DMS53 treated with DMSO at 0.1 percent for 48 hours (cell line): ENCODE results near the gene RBMS3.

Source experiments
- DNase-seq: peaks from one replicate; lab custom pipeline; 2025; ENCODE audit not compliant: unreplicated experiment; lab: John Stamatoyannopoulos, UW

RBMS3 gene

DNA sequence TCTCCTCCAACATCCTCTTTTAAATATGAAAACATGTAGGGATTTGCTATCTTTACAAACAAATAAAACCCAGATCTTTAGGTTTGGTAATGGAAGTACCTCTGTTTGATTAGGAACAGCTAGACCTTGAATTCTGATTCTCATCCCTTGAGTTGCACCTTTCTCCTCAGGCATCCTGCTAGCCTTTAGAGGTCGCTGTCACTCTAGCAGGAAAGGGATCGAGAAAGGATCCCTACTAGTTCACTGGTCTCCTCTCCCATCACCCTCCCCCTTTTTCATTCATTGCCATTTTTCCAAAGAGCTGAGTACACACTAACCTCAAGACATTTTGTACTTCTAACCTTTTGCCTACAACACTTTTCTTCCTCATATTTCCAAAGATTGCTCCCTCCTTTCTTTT, 569.8 kb downstream of the RBMS3 start:
- no peak for DNase-seq

DNA sequence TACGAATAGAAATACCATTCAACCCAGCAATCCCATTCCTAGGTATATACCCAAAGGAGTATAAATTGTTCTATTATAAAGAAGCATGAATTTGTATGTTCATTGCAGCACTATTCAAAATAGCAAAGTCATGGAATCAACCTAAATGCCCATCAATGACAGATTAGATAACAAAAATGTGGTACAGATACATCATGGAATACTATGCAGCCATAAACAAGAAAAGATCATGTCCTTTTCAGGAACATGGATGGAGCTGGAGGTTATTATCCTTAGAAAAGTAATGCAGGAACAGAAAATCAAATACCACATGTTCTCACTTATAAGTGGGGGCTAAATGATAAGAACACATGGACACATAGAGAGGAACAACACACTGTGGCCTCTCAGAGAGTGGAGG, 571.9 kb downstream of the RBMS3 start:
- DNase-seq = no peak

DNA sequence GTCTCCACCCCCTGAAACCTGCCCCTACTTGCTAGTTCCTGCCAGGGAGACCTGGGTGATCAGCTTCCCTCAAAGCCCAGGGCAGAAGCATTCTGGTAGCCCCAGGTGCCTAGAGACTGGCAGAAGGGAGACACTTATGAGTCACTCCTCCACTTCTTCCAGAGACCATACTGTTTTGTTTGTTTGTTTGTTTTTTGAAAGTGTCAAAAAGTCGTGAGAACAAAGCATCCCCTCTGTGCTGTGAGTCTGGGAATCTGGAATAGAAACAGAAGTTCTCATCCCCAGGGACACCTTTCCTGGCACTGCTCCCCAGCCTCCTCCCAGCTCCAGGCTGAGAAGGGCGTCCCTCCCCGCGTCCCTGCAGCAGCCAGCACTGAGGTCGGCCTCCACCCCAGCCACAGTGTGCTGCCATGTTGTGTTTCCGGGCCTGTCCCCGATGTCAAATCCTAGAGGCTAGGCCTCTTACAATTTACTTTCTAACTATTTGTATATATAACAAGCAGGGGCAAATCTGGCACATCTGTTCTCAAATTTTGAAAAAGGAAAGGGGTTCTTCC, 573.0 kb downstream of the RBMS3 start:
- DNase-seq = peak; percentile 2

DNA sequence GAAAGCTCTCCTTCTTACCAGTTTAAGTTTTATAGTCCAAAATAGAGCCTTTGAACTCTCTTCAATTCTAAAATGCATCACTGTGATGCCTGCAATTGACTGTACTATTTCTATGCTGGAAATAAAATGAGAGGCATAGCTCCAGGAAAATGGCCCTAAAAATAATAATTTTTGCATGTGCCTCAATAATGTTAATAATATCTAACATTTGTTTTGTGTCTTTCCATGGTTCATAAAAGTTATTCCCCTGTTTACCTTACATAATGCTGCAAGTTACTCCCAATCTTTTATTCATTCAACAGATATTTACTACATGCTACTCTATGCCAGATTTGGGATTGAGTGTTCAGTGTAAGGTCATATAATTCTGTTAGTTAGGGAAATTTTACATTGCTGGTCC, 574.0 kb downstream of the RBMS3 start:
- no peak for DNase-seq

DNA sequence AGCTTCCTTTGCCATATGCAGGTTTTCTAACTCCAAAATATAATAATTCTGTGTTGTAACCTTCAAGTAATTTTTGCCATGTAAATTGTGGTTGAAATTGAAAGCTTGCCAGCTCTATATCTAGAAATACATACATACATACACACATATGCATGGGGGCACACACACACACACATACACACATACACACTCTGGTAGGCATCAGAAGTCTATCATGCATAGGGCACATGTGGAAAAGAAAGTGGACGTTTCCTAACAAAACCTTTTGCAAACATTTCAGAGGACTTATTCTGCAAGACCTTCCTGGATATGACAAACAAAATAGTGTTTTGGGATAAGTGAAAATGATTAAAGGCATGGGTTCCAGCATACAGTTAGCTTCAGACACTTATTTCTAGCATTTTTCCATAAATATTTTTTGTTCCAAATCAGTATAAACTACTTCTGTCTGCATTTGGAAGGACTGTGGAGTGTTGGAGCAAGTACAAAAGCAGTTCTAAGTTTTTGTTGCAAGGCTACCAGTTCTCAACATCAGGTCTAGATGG, 578.9 kb downstream of the RBMS3 start:
- DNase-seq = no peak

DNA sequence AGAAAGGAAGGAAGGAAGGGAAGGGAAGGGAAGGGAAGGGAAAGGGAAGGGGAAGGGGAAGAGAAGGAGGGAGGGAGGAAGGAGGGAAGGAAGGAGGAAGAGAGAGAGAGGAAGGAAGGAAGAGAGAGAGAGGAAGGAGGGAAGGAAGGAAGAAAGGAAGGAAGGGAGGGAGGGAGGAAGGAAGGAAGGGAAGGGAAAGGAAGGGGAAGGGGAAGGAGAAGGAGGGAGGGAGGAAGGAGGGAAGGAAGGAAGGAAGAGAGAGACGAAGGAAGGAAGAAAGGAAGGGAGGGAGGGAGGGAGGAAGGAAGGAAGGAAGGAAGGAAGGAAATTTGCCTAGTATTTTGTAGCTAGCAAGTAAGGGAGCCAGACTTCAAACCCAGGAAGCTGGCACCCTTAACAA, 583.9 kb downstream of the RBMS3 start:
- DNase-seq = no peak

DNA sequence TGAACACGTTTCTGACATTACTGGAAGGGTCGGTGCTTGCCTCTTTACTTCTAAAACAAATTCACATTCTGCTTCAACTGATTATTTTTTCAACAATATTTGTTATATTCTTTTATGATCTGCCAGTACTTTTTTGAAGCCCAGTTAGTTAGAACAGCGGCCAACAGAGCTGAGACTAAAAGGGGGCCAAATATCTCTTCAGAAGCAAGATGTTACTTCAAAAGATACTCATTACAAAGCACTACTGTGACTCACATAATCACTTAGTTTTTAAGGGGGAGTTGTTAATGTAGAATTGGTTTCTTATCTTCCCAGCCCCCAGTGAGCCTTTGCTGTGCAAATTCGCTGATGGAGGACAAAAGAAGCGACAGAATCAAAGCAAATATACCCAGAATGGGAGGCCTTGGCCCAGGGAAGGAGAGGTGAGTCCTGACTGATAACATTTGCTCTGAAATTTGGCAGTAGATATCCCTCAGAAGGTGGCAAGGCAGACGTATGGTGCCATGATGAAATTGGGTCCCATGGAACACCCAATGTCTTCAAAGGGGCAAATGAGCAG, 587.8 kb downstream of the RBMS3 start:
- DNase-seq = no peak

DNA sequence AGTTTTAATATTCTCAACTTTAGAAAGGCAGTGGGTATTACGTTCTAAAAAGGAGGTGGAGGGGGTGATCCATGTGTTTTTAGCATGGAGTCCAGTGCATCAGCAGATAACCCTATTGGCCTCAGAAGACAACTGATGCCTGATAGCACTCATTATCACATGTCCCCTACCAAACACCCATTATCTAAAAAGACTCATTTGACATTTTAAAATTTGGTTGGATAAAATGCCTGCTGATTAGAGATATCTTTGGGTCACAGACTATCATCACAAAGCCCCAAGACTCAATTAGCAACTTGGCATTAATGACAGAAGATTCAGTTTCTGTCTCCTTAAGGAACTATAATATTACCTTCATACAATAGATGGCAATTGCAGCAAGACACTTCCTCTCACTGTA, 589.3 kb downstream of the RBMS3 start:
- no peak for DNase-seq

DNA sequence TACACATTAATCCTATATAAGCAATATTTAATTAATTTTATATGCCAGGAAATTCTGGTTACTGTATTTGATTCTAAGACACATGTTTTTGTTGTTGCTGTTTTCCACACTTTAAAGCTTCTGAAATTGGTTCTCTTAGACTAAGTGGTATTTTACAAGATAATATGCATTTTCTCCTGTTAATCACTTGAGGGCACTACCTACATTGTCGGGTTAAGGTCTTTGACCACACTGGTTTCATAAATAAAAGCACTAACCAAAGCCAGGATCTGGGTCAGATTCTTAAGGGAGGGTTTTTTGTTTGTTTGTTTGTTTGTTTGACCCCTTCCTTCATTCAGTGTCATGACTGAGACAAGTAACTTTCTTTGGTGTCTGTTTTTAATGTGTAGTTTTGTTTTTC, 590.2 kb downstream of the RBMS3 start:
- no peak for DNase-seq

DNA sequence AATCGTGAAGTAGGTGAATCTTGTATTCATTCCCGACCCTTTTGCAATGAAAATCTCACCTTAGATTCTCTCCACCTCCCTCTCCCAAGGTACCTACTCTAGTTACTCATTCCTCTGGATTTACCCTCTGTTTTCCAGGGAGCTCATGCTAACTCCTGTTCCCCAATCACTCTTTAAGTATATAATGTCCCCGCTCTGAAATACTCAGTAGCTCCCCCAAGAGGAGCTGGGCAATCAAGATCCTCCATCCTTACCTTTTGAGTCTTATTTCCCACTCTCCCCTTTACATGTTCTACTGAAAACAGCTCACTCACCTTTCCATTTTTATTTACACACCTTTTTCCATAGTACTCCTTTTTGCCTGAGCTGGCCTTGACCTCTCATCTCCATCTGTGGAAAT, 599.9 kb downstream of the RBMS3 start:
- no peak for DNase-seq

DNA sequence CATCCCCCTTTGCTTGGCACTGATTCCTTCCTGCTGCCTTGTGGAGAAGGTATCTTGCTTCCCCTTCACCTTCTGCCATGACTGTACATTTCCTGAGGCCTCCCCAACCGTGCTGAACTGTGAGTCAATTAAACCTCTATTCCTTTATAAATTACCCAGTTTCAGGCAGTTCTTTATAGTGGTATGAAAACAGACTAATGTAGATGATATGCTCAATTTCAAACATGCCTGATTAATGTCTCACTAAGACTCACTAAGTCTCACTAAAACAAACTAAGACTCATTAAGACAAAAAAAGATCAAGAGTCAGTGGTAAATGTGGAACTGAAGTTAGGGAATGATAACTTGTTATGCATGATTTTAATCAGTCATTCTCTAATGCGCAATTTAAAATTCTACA, 606.6 kb downstream of the RBMS3 start:
- no peak for DNase-seq

DNA sequence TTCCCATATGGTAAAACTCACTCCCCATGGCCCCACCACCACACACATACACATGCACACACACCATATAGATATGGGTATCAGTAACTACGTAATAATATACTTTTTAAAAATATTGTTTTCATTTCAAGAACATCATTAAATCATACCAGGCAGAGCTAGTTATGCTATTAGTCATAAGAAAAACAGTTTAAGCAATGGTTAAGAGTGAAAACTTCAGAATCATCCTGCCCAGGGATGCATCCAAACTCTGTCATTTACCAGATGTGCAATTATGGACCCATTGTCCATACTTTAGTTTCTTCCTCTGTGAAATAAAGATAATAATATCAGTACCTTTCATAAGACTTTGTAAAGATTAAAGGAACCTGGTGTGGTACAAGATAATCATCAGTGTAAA, 608.3 kb downstream of the RBMS3 start:
- DNase-seq = no peak

DNA sequence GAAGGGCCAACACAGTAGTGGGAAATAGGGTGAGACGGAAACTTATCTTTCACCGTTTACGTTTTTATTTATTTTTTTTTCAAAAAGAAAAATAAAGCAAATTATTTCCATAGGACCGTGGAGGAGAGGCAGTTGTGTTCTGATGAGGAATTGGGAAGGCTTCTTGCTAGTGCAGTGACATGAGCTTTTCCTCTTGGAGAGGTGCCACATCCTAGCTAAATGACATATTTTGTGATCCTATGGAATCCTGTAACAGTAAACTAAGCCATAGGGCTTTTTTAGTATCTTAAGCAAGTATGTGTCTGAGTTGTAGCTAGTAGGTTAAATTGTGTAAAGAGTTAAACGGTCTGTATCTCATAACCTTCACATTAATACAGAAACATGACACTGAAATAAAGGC, 609.9 kb downstream of the RBMS3 start:
- no peak for DNase-seq

DNA sequence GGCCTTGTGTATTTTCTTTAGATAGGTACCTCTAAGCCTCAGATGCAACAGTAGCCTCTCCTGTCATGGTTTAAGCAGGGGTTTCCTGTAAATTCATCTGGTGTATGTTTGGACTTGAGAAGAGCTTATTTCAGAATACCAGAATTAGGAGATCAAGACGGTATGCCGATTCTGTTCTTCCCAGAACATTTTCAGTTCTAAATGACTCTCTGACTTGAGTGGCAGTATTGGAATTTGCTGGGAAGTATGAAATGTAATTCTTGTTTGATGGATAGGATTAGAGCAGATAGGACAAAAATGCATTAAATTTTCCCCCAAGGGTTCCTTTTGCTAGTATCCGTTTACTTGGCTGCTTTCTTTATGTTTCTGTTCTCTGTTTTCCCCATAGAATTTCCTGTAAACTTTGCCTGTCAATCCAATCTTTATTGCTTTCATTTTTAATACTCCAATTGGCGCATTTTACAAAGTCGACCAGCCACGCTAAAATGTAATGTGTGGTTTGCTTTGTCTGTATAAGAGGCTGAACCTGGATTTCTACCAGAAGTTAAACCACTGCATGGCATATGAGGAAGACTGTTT, 612.2 kb downstream of the RBMS3 start:
- no peak for DNase-seq

DNA sequence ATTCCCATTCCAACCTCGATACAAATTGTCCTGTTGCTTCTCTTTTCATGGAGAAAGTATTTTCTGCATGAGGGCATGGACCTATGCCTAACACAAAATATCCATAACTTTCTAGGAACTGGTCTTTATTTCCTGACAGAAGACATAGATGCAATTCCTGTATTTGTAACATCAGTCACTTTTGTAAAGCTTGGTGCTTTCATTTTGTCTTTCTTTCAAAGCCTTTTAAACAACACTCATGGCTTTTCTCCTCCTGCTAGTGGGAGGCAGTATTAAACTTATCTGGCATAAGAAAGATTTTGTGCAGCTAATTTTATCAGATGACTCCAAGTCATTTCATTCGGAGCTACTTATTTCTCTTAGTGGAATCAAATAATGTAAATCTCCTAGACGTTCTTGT, 616.0 kb downstream of the RBMS3 start:
- DNase-seq = no peak

DNA sequence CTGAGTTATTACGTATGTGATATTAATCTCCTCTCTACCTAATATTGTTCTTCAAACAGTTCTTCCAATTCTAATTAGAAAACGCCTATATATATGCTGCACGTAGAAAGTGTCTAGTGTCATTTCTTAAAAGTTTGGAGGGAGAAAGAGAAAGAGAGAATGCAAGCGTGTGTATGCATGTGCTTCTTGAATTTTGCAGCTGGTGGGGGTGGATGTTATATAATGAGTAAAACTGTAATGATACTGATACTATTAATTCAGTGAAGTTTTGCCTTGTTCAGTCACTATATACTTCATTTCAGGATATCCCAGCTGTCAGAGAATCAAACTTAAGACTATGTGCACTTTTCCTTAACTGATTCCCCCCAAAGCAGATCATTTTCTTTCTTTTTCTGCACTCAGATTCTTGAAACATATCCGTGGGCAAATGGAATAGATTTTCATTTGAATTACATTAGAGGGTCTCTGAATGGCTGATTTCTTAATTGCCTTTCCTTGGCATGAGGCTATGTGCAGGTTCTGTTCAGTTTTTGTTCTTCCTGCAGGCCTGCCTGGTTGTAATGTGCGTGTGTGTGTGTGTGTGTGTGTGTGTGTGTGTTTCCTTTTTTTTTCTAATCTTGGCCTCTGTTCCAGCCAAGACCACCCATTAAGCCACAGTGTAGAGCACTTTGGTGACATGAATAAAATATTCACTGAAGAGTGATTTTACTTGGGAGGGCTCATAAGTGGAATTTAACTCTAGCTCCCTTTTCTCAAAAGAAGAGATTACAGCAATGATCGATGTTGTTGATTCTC, 617.5 kb downstream of the RBMS3 start:
- DNase-seq = no peak

DNA sequence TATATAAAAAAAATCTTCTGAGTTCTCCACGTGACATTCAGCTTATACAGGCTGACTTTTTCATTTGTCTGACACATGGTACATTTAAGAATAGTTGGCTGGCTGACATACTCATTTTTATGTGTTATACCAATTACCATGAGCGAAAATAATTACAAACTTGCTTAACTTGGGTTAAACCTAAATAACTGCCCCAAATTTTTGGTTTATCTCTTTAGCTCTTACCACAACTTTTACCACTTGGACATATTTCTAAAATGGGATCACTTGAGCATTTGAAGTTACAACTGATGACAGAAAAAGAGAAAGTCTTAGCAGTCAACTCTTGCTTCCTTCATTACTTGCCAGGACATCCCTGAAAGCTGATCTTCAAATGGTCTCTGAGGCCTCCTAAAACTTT, 618.1 kb downstream of the RBMS3 start:
- no peak for DNase-seq

DNA sequence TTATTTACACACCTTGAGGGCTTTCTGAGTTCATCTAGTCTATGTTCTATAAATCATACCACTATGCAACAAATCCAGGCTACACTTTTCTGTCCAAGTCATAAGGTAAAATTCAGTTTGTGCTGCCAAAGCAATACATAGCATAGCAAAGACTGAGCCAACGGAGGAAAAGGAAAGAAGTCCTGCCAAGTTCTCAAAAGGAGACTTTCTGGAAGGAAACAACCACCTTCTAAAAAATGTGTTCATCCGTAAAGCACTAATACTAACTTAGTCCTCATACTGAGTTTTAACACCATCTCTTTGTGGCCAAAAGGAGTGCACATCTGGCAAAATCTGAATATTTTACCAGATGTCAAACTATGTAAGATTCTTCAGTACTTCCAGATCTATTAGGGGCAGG, 620.2 kb downstream of the RBMS3 start:
- no peak for DNase-seq

DNA sequence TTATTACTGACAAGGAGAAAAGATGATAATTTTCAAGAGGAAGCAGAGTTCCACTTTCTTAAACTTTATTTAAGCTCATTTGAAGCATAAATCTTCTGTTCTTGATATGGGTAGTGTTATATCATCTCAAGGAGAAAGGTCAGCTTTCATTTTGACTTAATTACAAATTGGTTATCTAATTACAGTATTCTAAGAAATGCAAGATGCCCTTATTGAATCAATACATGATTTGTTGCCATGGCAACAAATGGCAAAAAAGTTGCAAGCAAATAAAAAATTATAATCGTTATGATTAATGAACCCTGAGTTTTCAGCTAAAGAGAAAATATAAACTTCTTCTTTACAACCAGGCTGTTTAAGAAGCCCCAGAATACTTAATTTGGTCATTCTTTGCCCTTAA, 622.7 kb downstream of the RBMS3 start:
- DNase-seq = no peak

DNA sequence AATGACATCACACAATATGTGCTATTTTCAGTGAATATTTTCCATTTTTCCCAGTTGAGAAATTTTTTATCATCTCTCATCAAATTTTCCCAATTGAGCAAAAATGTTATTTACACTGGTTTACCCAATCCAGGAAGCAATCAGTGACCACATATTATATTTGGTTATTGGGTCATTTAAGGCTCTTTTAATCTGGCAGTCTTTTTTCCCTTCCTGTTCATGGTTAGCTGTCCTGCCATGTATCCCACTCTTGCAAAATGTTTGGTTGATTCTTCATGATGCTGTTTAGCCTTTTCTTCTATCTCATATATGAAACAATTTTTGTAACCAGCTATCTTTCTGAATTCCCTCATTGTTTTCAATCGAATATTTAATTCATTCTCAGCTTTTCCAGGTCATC, 626.0 kb downstream of the RBMS3 start:
- DNase-seq = no peak

DNA sequence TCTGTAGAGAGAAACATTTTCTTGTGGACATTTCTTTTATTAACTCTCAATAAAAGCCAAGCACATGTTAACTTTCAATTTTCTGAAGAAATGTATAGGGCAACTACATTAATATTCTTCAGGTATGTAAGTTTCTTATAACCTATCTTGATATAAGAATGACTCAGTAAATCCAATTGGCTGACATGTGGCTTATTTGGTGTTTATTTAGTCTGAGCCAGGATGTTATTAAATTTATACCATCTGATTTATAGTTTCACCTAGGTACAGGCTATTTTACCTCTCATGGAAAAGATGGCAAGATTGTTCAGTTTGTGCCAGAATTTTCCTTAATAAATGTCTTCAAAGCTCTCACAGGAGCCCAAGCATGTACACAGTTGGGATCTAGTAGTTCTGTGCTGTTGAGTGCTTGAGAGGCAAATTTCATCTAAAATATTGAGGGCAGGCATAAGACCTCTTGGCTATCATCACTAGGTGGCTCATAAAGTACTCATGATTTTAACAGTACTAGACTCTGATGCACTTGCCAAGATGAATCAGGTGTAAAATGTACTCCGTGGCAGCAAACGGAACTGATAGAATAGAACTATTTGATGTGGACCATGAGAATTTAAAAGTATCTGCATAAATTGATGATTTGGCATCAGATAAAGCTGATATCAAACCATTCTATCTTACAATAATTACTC, 631.9 kb downstream of the RBMS3 start:
- DNase-seq = no peak
